Endothelial cell of umbilical vein (primary cell): Measurements from ENCODE around the gene RAD51B.

Experiments
- EZH2 ChIP-seq: IDR thresholded peaks from 2 replicates; pipeline ENCODE4 v1.6.1; 2012; ENCODE audit warnings: borderline replicate concordance, low read depth, mild to moderate bottlenecking, moderate library complexity, low read length, inconsistent platforms; ENCODE audit not compliant: severe bottlenecking
- JUN ChIP-seq: IDR thresholded peaks from 2 replicates; pipeline ENCODE4 v1.6.1; 2011; ENCODE audit warnings: borderline replicate concordance, low read depth; ENCODE audit not compliant: insufficient read length, insufficient read depth
- POLR2A ChIP-seq: IDR thresholded peaks from 2 replicates; pipeline ENCODE4 v1.6.1; 2012; ENCODE audit warnings: low read depth, mild to moderate bottlenecking, control low read depth, low read length
- POLR2AphosphoS5 ChIP-seq: IDR thresholded peaks from 2 replicates; pipeline ENCODE4 v1.6.1; 2012; ENCODE audit warnings: low read depth, mild to moderate bottlenecking, control low read depth, low read length, moderate library complexity; ENCODE audit not compliant: insufficient read depth
- TF ChIP-seq, protein P1 (sequence below), 2 donors: IDR thresholded peaks; 1 replicate in 1 of 2; 2 replicates in 1 of 2; pipeline ENCODE4 v1.5.1; 2011; ENCODE audit warnings: low read length in 2 of 2, mild to moderate bottlenecking in 2 of 2, moderate library complexity in 2 of 2, control low read depth in 1 of 2, inconsistent platforms in 1 of 2, low read depth in 1 of 2; ENCODE audit not compliant: insufficient read depth in 1 of 2; ENCODE audit errors: extremely low read depth in 1 of 2

GRCh38 chr14:68739701-68740100, 920.1 kb downstream of the RAD51B start:
- no peak for TF ChIP-seq POLR2AphosphoS5
- no peak for TF ChIP-seq POLR2A
- TF ChIP-seq, protein P1, sequence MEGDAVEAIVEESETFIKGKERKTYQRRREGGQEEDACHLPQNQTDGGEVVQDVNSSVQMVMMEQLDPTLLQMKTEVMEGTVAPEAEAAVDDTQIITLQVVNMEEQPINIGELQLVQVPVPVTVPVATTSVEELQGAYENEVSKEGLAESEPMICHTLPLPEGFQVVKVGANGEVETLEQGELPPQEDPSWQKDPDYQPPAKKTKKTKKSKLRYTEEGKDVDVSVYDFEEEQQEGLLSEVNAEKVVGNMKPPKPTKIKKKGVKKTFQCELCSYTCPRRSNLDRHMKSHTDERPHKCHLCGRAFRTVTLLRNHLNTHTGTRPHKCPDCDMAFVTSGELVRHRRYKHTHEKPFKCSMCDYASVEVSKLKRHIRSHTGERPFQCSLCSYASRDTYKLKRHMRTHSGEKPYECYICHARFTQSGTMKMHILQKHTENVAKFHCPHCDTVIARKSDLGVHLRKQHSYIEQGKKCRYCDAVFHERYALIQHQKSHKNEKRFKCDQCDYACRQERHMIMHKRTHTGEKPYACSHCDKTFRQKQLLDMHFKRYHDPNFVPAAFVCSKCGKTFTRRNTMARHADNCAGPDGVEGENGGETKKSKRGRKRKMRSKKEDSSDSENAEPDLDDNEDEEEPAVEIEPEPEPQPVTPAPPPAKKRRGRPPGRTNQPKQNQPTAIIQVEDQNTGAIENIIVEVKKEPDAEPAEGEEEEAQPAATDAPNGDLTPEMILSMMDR (IDR thresholded peaks at IDR 0.05; ENCODE audit: extremely low read depth in 1 of 2, insufficient read depth in 1 of 2, low read depth in 1 of 2, low read length in 2 of 2) = no peak
- TF ChIP-seq EZH2 = no peak
- no peak for TF ChIP-seq JUN
